LNCAP (cell line): Measurements from ENCODE around the gene APOB.

ENCODE experiments used
- CTCF ChIP-seq: fragments of 450-650 bp; IDR thresholded peaks from 2 replicates; pipeline ENCODE4 v1.5.1; 2017; ENCODE audit warnings: mild to moderate bottlenecking

Gene APOB

GRCh38 chr2:21008790-21009661 is 34.8 kb downstream of the APOB start:
- TF ChIP-seq CTCF: no peak

GRCh38 chr2:21008014-21008789 is 35.7 kb downstream of the APOB start:
- TF ChIP-seq CTCF: no peak

- no peak for TF ChIP-seq CTCF
Measured at GRCh38 chr2:21007129-21008013, 36.5 kb downstream of the APOB start.

- TF ChIP-seq CTCF: no peak
Measured at GRCh38 chr2:21006423-21007128, 37.3 kb downstream of the APOB start.

- no peak for TF ChIP-seq CTCF
Measured at GRCh38 chr2:21005700-21006422, 38.0 kb downstream of the APOB start.

- no peak for TF ChIP-seq CTCF
Measured at GRCh38 chr2:21005111-21005699, 38.7 kb downstream of the APOB start.
